Cardiac muscle cell (in vitro differentiated cells and primary cell): ENCODE data around the gene NSUN6. TPM values are rescaled to one million over a fixed set of nuclear protein-coding genes. Genes with fewer than 3 reads are reported as not detected.

Source experiments
- DNase-seq, 2 donors: peaks; one replicate each; pipeline versions ENCODE4 v3.0.0 to v3.0.0-alpha.2; 2010 to 2017; ENCODE audit warnings: low read depth in 1 of 2, low spot score in 1 of 2
- H3K27ac ChIP-seq: fragments of 200-600 bp; sonication (generic); 2 replicates; pipeline ENCODE4 v1.5.1; 2016
- H3K27me3 ChIP-seq: fragments of 200-600 bp; sonication (generic); 2 replicates; pipeline ENCODE4 v1.6.0; 2016; ENCODE audit warnings: control low read depth
- H3K36me3 ChIP-seq: fragments of 200-600 bp; sonication (generic); 2 replicates; pipeline ENCODE4 v1.5.1; 2016; ENCODE audit warnings: control low read depth
- H3K4me1 ChIP-seq: fragments of 200-600 bp; sonication (generic); 2 replicates; pipeline ENCODE4 v1.8.1; 2017; ENCODE audit warnings: low read depth, mild to moderate bottlenecking, mixed run types
- H3K4me3 ChIP-seq: fragments of 200-600 bp; sonication (generic); 2 replicates; pipeline ENCODE4 v1.5.1; 2016; ENCODE audit warnings: mild to moderate bottlenecking
- H3K9me3 ChIP-seq: fragments of 200-600 bp; sonication (generic); 2 replicates; pipeline ENCODE4 v1.5.1; 2017; ENCODE audit warnings: low read depth, mild to moderate bottlenecking, control low read depth
- CTCF ChIP-seq: IDR thresholded peaks from 2 replicates; pipeline ENCODE4 v1.5.1; 2012; ENCODE audit warnings: low read depth, mild to moderate bottlenecking, low read length
- polyA plus RNA-seq: library from polyadenylated mRNA; unstranded; fragments of >200 nt; fragmentation: Nextera tagmentation; extraction: Ambion mirVana; gene quantifications from 2 replicates; pipeline ENCODE4 v1.2.1, GENCODE V29; 2016
- total RNA-seq: library from RNA; depleted of rRNA; stranded (reverse); fragments of >200 nt; gene quantifications from 2 replicates; pipeline ENCODE4 v1.2.3, GENCODE V29; 2016

The NSUN6 gene
- total RNA-seq (7.3 and 11.4 TPM in 2 replicates), polyA plus RNA-seq (15.4 and 26.1 TPM in 2 replicates)

- peak within 1 kb of the TSS; percentile 84 for H3K4me3 ChIP-seq
- no peaks in the 10 kb centered on the region for H3K9me3 ChIP-seq
- no peaks in the 10 kb centered on the region for H3K36me3 ChIP-seq
- no peaks in the 10 kb centered on the region for H3K27me3 ChIP-seq
- no peak for TF ChIP-seq CTCF
- peak; percentile 89 to 90 for DNase-seq
- H3K4me1 ChIP-seq, result peaks cover 8% of the 10 kb centered on the region
- H3K27ac ChIP-seq, result peak within 1 kb of the TSS; percentile 82
These were observed at the start of gene NSUN6 for GRCh38 chr10:18651324-18652007. NSUN6 (minus strand) TSS chr10:18651587; CDS start chr10:18651203, 384 bp downstream.

DNA sequence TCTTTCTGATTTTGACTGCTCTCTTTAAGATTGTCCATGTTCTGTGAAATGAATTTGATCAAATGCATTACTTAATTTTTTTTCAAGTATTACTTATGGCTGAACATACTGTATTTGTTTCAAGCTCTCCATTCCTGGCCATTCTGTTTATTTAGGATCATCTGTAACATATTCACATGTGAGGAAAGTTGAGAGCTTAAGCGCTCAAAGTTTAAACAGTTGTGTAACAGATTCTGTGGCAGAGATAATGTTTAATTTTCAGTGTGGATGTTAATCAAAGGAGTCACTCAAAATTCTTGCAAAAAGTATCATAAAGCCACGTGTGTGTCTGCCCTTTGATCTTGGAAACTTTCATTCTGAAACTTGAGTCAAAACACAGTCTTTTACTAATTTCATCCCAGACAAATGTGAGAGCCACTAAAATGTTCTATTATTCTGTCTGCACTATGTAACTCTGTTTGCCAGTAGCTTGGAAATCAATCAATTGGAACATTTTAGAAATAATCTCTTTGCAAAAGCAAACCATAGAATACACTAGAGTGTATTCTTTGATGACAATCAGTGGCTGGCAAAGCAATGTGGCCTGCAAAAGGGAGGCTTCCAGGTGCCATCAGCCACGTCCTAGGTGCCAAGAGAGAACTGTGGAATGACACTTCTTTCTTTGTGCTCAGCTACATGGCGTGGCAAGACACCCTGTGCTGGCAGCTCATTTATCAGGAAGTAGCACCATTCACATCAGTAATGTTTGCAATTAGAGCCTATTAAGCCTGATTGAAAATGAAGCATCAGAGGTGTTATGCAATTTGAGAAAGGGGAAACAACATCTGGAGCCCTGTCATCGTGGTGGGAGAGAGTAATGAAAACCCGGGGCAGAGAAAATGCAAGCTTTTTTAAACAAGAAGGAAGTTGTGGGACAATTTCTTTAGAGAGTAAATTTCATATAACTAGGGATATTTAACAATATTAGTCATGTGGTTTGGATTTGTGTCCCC is 48.8 kb upstream of the NSUN6 start:
- H3K4me3 ChIP-seq, result no peak overlapping the region
- H3K36me3 ChIP-seq, result no peaks in the 10 kb centered on the region
- H3K4me1 ChIP-seq, result no peaks in the 10 kb centered on the region
- no peaks in the 10 kb centered on the region for H3K9me3 ChIP-seq
- DNase-seq, result no peak
- no peak for TF ChIP-seq CTCF
- no peak overlapping the region for H3K27ac ChIP-seq
- no peaks in the 10 kb centered on the region for H3K27me3 ChIP-seq

- H3K36me3 ChIP-seq, result no peaks in the 10 kb centered on the region
- no peaks in the 10 kb centered on the region for H3K9me3 ChIP-seq
- no peak for TF ChIP-seq CTCF
- H3K27me3 ChIP-seq, result no peaks in the 10 kb centered on the region
- H3K4me1 ChIP-seq, result no peaks in the 10 kb centered on the region
- DNase-seq, result no peak
- no peak overlapping the region for H3K4me3 ChIP-seq
- H3K27ac ChIP-seq, result no peak overlapping the region
These were observed 39.2 kb upstream of the NSUN6 start for GRCh38 chr10:18690541-18690940.

GRCh38 chr10:18689498-18689897 is 38.1 kb upstream of the NSUN6 start:
- peak; percentile 39 to 64 for DNase-seq
- TF ChIP-seq CTCF, result peak; percentile 48

GRCh38 chr10:18687706-18688105 is 36.3 kb upstream of the NSUN6 start:
- Histone ChIP-seq H3K27me3 (no peaks in the 10 kb centered on the region), H3K9me3 (no peaks in the 10 kb centered on the region), H3K4me3 (no peak overlapping the region), H3K27ac (no peak overlapping the region), H3K4me1 (no peaks in the 10 kb centered on the region), H3K36me3 (no peaks in the 10 kb centered on the region)
- TF ChIP-seq CTCF, result no peak
- DNase-seq, result no peak

More at GRCh38 chr10:18689498-18689897, 38.1 kb upstream of the NSUN6 start:
- no peak overlapping the region for H3K27ac ChIP-seq
- no peak overlapping the region for H3K4me3 ChIP-seq
- H3K27me3 ChIP-seq, result no peaks in the 10 kb centered on the region
- H3K36me3 ChIP-seq, result no peaks in the 10 kb centered on the region
- no peaks in the 10 kb centered on the region for H3K9me3 ChIP-seq
- H3K4me1 ChIP-seq, result no peaks in the 10 kb centered on the region
